Measurements from ENCODE around the gene SLC1A2. TPM values are rescaled to one million over a fixed set of nuclear protein-coding genes. Genes with fewer than 3 reads are reported as not detected.

SLC1A2 gene
- total and polyA plus RNA-seq, 2 experiments from 2014 or later = 0.70 to 2.8 TPM

DNA sequence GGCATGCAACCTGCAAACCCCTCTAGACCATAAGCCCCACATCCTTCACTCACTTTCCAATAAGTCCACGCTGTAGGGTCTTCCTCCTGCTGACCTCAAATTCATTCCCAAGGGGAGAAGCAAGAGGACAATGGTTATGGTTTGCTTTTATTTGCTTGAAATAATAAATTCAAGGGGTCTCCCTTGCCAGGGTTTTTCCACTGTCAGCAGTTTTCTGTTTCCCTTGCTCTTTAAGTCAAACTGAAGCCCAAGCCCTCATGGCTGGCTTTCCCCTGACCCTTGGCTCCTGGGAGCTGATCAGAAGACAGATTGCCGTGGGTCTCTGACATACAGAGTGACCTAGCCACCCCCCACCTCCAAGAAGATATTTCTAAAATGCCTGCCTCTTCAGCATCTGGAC is 3.9 kb downstream of the SLC1A2 start:
- peaks cover 47% of the 10 kb centered on the region for H3K27me3 Mint-ChIP-seq (ENCODE audit: insufficient read depth, low read depth, poor library complexity)
- no peak for DNase-seq (ENCODE audit: low spot score)
- no peak for ATAC-seq
- H3K4me3 ChIP-seq = no peak overlapping the region
- H3K9me2 ChIP-seq (ENCODE audit: insufficient read depth) = no peaks in the 10 kb centered on the region
- no peaks in the 10 kb centered on the region for H3K36me3 Mint-ChIP-seq (ENCODE audit: low read depth)
- no peak overlapping the region for H2AFZ ChIP-seq
- TF ChIP-seq EZH2 (IDR thresholded peaks at IDR 0.05; ENCODE audit: low read depth, unreplicated experiment) (no peak), CTCF (conservative IDR thresholded peaks at IDR 0.05; ENCODE audit: low read depth in 2 of 2) (no peak), REST (IDR thresholded peaks at IDR 0.05; ENCODE audit: unreplicated experiment) (no peak), ZNF331 (CRISPR knock-in tag; IDR thresholded peaks at IDR 0.05; ENCODE audit: low read depth) (no peak), ZNF114 (CRISPR knock-in tag; IDR thresholded peaks at IDR 0.05) (no peak), ZNF462 (CRISPR knock-in tag; IDR thresholded peaks at IDR 0.05) (no peak), EZH2phosphoT487 (IDR thresholded peaks at IDR 0.05; ENCODE audit: unreplicated experiment) (no peak), STAT1 (IDR thresholded peaks at IDR 0.05; ENCODE audit: unreplicated experiment) (no peak), JUNB (IDR thresholded peaks at IDR 0.05; ENCODE audit: unreplicated experiment) (no peak), CREB1 (CRISPR knock-in tag; IDR thresholded peaks at IDR 0.05; ENCODE audit: low read depth) (no peak), POLR2AphosphoS5 (IDR thresholded peaks at IDR 0.05; ENCODE audit: low read depth) (no peak), NANOG (IDR thresholded peaks at IDR 0.05; ENCODE audit: borderline replicate concordance) (no peak)
- TF ChIP-seq, protein P1, sequence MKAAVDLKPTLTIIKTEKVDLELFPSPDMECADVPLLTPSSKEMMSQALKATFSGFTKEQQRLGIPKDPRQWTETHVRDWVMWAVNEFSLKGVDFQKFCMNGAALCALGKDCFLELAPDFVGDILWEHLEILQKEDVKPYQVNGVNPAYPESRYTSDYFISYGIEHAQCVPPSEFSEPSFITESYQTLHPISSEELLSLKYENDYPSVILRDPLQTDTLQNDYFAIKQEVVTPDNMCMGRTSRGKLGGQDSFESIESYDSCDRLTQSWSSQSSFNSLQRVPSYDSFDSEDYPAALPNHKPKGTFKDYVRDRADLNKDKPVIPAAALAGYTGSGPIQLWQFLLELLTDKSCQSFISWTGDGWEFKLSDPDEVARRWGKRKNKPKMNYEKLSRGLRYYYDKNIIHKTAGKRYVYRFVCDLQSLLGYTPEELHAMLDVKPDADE (IDR thresholded peaks at IDR 0.05) = no peak
- no peaks in the 10 kb centered on the region for H3K79me2 ChIP-seq (replicated peaks; ENCODE audit: insufficient read depth)
- peaks cover 8% of the 10 kb centered on the region; the same call in 1 of the 2 replicates for H3K4me1 ChIP-seq (ENCODE audit: insufficient read depth)
- no peaks in the 10 kb centered on the region for H3F3A ChIP-seq (replicated peaks; ENCODE audit: low read depth)
- H3K27me3 ChIP-seq (ENCODE audit: insufficient read depth) = peaks cover 66% of the 10 kb centered on the region
- no peak overlapping the region for H3K27ac ChIP-seq (ENCODE audit: low read depth)
- peaks cover 3% of the 10 kb centered on the region; the same call in 1 of the 3 replicates for H3K9me3 Mint-ChIP-seq
- H4K20me1 ChIP-seq (replicated peaks; ENCODE audit: insufficient read depth) = peaks cover 3% of the 10 kb centered on the region
- no peaks in the 10 kb centered on the region for H3K36me3 ChIP-seq (ENCODE audit: insufficient read depth)
- no peak overlapping the region for H3K4me3 Mint-ChIP-seq
- peaks cover 4% of the 10 kb centered on the region; the same call in 2 of the 3 replicates for H3K4me1 Mint-ChIP-seq
- H3K4me2 ChIP-seq = no peak overlapping the region
- H3K27ac Mint-ChIP-seq = no peak overlapping the region

Measured in GM23338 (cell line).